Right hindlimb (tissue), 1 donor: ENCODE results near the gene CHRM1.
"Not testable (repeated sequence)": the region's sequence is repeated elsewhere in the genome, so short reads cannot be mapped to it uniquely, and the experiment has no call there.

Source experiments
- DNase-seq: peaks from one replicate; pipeline ENCODE4 v3.0.0-alpha.2; 2018

CHRM1 gene

GRCh38 chr11:62921201-62921572, at the start of gene CHRM1:
Gene CHRM1, minus strand, starts transcription at chr11:62921363. Its CDS starts 10,263 bp downstream, at chr11:62911100.
- DNase-seq: no peak

GRCh38 chr11:62965574-62965973, 44.4 kb upstream of the CHRM1 start:
- DNase-seq: no peak

GRCh38 chr11:62962391-62962790, 41.2 kb upstream of the CHRM1 start:
- DNase-seq: no peak

GRCh38 chr11:62961017-62961570, 39.9 kb upstream of the CHRM1 start:
- DNase-seq: no peak

- no peak for DNase-seq
These were observed 38.3 kb upstream of the CHRM1 start for GRCh38 chr11:62959422-62959980.

GRCh38 chr11:62958547-62959421, 37.6 kb upstream of the CHRM1 start:
- DNase-seq: peak; percentile 83

GRCh38 chr11:62957147-62957546, 36.0 kb upstream of the CHRM1 start:
- no peak for DNase-seq

- DNase-seq: no peak
These were observed 33.3 kb upstream of the CHRM1 start for GRCh38 chr11:62954478-62954877.

- no peak for DNase-seq
These were observed 32.6 kb upstream of the CHRM1 start for GRCh38 chr11:62953811-62954210.

GRCh38 chr11:62948765-62949320, 27.7 kb upstream of the CHRM1 start:
- DNase-seq: no peak

GRCh38 chr11:62945538-62945937, 24.4 kb upstream of the CHRM1 start:
- DNase-seq: not testable (repeated sequence)

GRCh38 chr11:62937528-62937927, 16.4 kb upstream of the CHRM1 start:
- DNase-seq: not testable (repeated sequence)

- DNase-seq: no peak
These were observed 13.3 kb upstream of the CHRM1 start for GRCh38 chr11:62934496-62934785.

- DNase-seq: no peak
These were observed 12.8 kb upstream of the CHRM1 start for GRCh38 chr11:62933750-62934495.

GRCh38 chr11:62933285-62933684, 12.1 kb upstream of the CHRM1 start:
- no peak for DNase-seq

- DNase-seq: no peak
These were observed 10.5 kb upstream of the CHRM1 start for GRCh38 chr11:62931499-62932278.

- DNase-seq: no peak
These were observed 9.5 kb upstream of the CHRM1 start for GRCh38 chr11:62930666-62931065.

- peak; percentile 68 for DNase-seq
These were observed 9.0 kb upstream of the CHRM1 start for GRCh38 chr11:62930157-62930556.

GRCh38 chr11:62928011-62928410, 6.8 kb upstream of the CHRM1 start:
- DNase-seq: no peak

GRCh38 chr11:62926680-62927455, 5.7 kb upstream of the CHRM1 start:
- no peak for DNase-seq
